Urothelium cell line (cell line): Measurements from ENCODE around the gene ITGB8.

Experiments used
- DNase-seq: peaks from one replicate; pipeline ENCODE4 v3.0.0; 2011; ENCODE audit warnings: low spot score, mixed read lengths
- FAIRE-seq: peaks from 2 replicates; lab custom pipeline; 2011; peaks lifted over from hg19 to GRCh38; lab: Jason Lieb, UNC

ITGB8 gene

DNA sequence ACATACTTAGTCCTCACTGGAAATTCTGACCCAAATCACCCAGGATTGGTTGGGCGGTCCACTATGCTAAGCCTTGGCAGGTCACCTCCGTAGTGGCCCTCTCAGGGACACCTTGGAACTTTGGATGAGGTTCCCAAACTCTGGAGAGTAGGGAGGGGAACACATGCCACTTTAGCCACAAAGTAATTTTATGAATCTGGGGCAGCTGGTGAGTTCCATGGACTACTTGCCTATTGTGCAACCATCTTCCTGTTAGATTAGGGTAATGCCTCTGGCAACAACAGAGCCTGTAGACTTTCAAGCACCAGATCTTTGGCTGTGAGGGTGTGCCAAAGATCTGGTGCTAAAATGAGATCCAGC is 77.7 kb downstream of the ITGB8 start:
- DNase-seq (no peak), FAIRE-seq (no peak)

DNA sequence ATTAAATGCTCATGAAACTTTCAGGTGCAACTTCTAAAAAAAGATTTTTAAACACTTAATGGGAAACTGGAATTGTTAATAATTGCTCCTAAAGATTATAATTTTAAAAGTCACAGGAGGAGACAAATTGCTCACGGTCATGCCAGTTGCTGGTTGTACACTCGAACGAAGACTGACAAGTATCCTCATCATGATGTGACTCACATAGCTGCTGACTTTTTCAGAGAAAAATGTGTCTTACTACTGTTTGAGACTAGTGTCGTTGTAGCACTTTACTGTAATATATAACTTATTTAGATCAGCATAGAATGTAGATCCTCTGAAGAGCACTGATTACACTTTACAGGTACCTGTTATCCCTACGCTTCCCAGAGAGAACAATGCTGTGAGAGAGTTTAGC is 79.3 kb downstream of the ITGB8 start:
- DNase-seq (no peak), FAIRE-seq (no peak)

DNA sequence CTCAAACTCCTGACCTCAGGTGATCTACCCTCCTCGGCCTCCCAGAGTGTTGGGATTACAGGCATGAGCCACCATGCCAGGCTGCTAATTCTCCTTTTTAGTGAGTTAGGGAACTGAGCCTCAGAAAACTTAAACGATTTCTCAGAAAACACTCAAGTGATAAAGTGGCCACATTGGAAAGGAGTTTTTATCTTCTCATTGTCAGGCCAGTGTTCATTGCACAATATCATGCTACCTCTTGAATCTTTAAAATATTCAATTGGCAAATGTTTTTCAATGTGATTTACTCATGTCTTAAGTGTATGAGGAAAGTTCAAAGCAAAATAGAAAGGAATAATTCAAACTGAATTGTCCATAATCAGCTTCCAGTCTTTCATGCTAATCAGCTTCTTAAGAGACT is 80.7 kb downstream of the ITGB8 start:
- no peak for FAIRE-seq
- no peak for DNase-seq

DNA sequence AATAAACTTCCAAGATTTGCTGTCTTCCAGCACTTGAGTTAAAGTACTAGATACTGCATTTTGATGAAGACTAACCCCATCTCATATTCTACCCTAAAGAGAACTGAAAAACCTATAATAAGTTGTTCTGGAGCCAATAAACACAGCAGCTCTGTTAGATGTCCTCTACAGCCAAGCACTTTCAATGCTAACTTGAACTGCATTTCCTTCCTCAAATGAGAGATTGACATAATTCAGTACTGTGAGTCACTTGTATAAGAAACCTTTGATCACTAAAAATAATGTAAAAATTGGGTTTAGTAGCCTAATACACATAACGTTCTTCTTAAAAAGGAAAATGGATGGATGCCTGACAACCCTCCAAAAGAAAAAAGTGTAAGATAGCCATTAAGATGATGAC is 81.3 kb downstream of the ITGB8 start:
- DNase-seq (no peak), FAIRE-seq (no peak)

DNA sequence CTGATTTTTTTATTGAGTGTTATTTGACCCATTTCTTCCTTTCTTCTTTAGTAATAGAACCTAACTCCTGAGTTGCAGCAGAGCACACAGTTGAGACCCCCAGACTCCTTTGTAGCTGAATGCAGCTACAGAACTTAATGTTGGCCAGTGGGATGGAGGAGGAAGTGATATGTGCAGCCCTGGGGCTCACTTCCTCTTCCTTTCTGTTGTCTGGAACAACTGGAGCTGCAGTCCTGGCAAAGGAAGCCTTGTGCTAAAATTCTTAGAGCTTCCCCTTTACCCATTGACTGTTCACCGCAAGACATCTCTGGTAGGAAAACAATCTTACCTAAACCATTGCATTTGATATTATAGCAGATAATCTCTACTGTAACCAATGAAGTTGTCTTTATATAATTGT is 86.6 kb downstream of the ITGB8 start:
- no peak for DNase-seq
- FAIRE-seq, result no peak

DNA sequence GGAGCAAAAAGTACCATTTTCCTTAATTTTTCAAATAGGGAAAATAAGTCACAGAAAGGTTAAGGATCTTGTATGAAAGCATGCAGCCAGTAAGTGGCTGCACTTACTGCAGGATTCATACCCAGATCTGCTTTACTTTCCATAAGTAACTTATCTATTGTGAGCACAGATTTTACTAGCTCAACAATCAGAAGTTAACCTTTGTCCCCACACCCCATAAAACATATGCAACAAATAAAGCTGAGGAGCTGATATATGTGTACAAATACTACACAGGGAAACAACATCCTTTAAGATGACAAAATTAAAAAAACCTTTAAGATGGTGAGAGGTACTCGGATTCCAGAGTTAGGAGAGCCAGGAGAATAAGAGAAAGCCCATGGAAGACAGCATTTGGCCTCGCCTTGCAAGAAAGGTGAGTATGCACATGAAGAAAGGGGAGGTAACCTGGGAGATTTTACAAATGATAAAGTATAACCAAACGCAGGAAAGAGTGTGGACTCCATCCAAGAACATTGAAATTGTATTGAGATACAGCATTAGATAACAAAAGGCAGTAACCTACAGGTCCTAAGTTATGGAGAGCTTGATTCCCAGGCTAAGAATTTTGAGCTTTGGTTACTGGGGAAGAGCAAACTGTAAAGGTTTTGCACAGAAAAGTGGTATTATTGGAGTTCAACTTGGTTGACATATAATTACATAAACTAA is 87.1 kb downstream of the ITGB8 start:
- DNase-seq, result no peak
- FAIRE-seq, result no peak

DNA sequence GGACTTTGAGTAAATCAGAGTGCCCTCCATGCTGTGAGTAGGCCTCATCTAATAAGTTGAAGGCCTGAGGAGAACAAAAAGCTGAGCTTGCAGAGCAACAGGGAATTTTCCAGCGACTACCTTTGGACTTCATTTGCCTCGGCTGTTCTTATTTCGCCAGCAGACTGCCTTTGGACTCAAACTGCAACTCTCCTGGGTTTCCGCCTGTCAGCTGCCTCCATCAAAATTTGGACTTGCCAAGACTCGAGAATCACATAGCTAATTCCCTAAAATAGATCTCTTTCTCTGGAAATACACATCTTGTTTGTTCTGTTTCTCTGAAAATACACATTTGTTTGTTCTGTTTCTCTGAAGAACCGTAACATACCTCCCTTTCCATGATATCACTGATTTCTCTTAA is 93.8 kb downstream of the ITGB8 start:
- FAIRE-seq (no peak), DNase-seq (no peak)

DNA sequence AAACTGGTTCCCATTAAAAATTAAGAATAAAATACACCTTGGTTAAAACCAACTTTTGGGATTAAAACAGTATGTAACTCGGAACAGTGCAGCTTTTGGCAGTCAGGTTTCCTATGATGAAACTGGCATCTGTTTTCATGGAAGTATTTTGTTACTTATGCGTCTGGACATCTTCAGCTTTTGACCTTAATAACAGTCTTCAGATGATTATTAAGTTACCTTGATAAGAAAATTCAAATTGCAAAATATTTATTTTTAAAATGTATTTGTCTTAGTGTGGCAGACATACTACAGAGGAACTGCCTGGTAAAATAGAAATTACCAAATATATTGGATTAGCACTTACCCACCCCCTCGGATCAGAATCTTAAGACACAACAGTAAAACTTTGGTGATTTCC is 100.0 kb downstream of the ITGB8 start:
- no peak for DNase-seq
- FAIRE-seq, result no peak

DNA sequence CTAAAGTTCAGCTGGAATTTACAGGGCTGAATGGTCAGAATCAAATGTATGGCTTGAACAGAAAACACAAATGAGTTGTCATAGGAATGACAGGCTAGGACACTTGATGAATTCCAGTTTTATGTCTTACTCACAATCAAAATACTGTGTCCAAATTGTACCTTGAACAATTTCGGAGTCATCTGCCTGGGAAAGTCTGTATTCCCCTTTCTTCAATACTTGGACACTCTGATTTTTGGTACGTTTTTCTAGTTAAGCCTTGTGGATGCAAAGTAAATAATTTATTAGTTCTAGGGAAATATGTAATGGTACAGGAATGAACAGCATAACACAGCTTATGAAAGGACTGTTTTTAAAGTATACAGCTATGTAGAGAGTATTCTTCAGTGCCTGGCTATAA is 100.4 kb downstream of the ITGB8 start:
- DNase-seq (no peak), FAIRE-seq (no peak)

DNA sequence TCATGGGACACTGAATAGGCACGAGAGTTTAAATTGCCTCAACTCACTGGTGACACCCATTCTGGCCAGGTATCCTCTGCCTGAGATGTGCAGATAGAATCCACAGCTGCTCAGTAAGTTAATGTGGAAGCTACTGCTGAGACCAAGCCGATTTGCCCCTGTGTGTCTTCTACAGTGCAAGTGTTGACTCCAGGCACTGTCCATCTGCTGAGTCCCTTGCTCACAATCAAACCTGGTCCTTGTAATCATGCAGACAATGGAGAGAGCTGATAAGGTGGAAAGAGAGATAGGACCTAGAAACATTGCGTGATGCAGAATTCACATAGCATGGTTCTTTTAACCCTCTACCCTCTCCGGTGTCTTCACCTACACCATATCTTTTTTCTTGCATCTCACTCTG is 101.4 kb downstream of the ITGB8 start:
- DNase-seq (no peak), FAIRE-seq (peak; percentile 50)

DNA sequence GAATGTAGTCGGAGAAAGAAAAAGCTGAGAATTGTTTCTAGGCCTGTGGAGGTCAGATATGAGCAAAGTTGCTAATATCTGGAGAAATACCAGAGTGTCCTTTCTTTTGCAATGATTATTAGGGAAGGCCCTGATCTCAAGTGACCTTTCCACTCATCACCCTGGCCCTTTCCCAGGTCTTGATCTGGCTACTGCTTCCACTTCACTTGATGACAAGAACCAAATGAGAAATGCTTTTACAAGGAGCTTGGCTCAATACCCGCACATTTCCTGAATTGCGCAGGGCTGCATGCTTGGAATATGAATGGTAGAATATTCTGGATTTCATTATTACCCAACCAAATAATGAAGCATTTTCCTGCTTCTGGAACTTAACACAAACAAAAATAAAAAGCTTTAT is 104.6 kb downstream of the ITGB8 start:
- FAIRE-seq (no peak), DNase-seq (no peak)

DNA sequence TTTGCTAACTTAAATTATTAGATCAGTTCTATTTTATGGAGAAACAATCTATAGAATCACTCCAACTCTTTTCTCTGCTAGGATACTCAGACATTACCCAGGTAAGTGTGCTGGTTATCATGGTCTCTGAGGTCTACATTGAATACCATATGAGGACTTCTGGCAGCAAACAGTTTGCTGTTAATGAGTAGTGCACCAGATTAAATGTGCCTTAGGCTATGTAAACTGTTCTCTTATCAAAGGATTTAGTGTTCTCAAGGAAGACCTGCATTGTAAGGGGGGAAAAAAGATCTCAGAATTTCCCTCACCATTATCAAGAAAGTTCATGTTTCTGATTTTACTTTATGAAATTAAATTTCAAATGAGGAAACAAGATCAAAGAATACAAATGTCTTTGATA is 107.5 kb downstream of the ITGB8 start:
- no peak for DNase-seq
- FAIRE-seq, result no peak

DNA sequence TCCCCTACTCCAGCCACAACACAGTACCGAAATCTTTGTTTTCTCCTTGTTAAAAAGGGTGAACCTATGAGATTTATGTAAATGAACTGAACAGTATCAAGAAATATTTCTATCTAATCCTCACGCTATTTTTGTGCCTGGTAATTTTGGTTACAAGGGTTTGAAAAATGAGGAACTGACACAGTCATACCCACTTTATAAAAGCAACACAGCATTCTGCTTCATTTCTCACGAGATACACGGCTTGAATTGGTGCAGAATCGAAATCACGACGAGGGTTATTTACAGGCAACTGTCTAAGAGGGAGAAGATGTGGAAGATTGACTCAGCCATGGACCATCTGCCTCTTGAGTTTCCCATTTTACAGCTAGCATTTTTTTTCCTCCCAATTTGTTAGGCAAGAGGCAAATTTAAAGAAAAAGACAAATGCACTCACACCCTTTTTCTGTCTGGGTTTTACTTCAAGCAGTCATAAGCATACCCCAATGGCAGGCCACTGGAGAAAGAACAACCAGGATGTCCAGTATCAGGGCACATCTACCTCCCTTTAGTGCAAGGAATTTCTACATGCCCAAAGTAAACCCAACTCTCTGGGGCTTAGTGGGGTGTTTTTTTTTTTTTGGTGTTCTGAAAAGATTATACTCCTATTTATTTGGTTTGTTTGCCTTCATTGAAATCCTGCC is 108.1 kb downstream of the ITGB8 start:
- no peak for DNase-seq
- FAIRE-seq, result no peak

DNA sequence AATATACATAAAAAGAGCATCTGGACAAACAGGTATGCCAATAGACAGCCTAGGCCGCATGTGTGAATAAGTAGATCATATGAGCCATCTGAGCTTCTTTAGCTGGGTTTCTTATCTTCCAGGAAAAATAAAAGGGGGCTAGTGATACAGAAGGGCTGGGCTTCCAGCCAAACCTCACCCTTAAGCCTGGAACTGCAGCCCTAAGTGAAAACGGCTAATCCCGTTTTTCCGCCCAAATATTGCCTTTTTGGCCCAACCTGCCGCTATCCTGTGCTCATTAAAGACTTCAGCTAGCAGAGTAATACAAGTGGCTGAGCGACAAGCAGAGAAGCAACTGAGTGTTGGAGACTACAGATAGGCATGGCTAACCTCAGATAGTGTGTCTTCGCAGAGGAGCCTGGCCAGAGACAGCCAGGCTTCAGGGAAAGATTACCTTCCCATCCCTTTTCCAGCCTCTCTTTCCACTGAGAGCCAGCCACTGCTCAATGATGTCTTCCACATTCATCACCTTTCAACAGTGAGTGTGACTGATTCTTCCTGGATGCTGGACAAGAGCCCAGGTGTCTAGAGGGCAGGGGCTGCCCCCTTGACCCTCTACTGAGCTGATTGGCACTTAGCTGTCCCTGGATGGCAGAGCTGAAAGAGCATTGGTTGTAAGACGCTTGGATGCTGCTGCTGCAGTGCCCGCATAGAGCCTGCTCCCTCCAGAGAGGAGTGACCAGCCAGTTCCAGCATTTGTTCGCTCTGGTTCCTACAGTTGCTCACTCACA is 108.9 kb downstream of the ITGB8 start:
- FAIRE-seq (no peak), DNase-seq (no peak)

DNA sequence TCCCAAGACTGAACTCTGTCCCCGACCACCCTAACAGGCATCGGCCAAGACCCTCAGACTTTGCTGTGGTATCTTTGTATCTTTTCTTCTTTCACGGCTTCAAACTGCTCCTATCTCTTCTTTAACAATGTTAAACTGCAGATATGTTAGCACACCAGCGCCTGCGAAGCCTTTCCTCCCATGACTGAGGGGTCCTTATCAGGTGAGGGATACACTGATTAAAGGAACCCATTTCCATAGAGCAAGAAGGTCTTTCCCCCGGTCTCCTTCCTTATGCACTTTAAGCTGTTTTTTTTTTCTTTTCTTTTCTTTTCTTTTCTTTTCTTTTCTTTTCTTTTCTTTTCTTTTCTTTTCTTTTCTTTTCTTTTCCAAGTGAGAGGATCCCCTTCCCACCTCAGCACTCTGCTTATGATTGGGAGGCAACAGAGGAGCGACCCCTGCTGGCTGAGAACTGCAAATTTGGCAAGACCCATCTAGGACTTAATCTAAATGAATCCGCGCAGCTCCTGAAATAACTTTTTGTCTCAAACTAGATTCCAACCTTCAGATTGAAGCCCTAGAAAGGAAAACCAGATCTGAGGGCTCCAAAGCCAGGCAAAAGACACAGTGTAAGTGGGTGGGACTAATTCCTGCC is 109.9 kb downstream of the ITGB8 start:
- FAIRE-seq (no peak), DNase-seq (no peak)

DNA sequence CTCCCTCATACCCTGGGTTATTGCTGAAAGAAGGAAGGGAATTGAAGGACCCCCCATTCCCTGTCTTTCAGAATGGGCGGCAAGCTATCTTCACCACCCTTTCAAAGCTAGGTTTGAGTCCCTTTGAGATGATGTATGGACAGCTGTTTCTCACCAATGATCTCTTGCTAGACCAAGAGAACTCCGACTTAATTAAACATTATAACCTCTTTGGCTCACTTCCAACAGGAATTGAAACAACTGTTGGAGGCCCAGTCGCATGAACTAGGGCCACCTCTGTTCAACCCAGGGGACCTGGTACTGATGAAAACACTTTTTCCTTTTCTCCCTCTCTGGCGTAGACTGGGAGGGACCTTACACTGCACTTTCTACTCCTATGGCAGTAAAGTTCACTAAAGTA is 110.6 kb downstream of the ITGB8 start:
- no peak for FAIRE-seq
- DNase-seq, result no peak

DNA sequence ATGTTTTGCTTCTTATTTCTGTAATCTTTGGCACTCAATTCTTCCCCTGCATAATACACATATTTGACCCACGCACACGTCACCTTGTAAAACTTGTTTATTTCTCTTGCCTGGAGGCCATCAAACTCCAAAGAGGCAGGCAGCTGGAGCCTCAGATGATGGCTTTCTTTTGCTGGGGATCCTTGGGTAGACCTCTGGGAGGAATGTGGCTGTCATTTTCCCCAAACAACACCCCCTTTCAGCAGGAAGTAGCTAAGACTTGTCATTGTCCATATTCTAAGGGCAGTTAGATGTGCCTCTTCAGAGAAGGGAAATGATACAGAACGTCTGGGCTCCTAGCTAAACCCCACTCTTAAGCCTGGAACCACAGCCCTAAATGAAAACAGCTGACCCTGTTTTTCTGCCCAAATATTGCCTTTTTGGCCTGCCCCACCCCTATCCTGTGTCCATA is 111.3 kb downstream of the ITGB8 start:
- no peak for FAIRE-seq

DNA sequence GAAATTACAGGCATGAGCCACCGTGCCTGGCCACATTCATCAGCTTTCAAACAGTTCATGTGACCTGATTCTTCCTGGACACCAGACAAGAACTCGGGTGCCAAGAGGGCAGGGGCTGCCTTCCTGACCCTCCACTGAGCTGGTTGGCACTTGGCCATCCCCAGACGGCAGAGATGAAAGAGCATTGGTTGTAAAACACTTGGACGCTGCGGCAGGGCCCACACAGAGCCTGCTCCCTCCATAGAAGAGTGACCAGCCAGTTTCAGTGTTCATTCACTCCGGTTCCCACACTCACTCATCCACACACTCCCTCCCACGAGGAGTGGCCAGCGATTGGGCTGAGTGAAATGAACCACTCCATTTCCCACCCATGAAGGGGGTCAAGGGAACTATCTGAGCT is 112.3 kb downstream of the ITGB8 start:
- DNase-seq (no peak), FAIRE-seq (no peak)

More for the DNA sequence above, 111.3 kb downstream of the ITGB8 start:
- no peak for DNase-seq

DNA sequence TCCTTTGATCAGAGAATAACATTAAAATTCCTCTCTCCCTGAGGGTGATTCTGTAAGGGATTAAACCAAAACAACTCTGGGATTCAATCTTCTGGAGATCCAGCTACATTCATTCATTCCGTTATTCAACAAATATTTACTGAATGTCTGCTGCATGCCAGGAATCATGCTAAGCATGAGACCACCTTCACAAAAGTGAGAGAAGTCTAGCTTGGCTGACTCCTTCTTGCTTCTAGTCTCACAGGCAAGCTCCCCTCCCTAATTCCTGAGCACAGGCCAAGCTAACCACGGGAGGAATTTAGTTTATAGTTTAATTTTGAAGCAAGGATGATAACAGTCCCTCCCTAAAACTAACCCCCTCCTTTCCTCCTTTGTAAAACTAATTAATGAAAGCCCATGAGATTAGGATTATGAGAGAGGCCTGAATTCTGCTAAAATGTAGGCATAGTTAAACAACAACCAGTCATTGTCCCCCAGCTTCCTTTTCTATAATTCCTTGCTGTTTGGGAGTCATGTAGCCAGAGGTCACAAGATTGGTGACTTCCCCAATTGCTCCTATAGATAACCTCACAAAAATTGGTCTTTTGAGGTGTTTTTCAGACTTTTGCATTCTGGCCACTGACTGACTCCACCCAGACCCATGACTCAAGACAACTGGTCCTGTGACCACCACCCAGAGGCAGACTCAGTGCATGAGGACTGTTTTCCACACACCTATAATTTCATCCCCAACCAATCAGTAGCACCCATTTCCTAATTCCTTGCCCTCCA is 113.5 kb downstream of the ITGB8 start:
- no peak for DNase-seq
- FAIRE-seq, result no peak

DNA sequence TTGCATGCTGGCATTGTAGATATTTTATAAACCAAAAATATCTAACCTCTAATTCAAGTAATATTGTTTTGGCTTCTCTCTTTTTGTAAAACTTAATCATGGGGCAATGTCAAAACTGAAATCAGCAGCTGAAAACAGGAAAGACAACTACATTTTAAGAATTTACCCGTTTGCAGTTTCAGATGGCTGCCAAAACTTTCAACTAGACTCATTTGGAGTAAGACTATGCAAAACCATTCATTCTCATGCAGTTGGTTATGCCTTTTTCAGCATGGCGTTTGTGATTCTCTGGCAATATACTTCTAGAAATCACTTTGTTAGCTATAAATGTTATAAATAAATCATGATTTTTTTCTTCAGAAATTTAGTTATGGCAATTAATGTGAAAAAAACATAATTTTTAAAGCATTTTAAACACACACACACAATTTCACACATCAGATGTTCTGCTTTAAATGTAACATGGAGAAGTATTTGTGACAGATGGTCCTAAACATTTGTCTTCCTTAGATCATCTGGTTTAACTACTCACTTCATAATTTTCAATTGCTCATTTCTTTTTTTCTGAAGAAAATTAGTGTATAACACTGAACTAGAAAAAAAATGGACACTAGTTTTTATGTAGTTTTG is 116.4 kb downstream of the ITGB8 start:
- DNase-seq (no peak), FAIRE-seq (no peak)
